ENCODE measurements around the gene SMAD2.

The SMAD2 gene

GRCh38 chr18:47881042-47881441, 49.4 kb downstream of the SMAD2 start:
- H4K20me1 ChIP-seq (ENCODE audit: insufficient read depth, low read length) = no peaks in the 10 kb centered on the region

GRCh38 chr18:47877892-47878291, 52.6 kb downstream of the SMAD2 start:
- no peak overlapping the region for H3K9ac ChIP-seq (ENCODE audit: low read length)
- no peaks in the 10 kb centered on the region for H3K4me1 ChIP-seq (ENCODE audit: insufficient read depth, low read length, severe bottlenecking)
- H3K79me2 ChIP-seq (ENCODE audit: insufficient read depth, low read length) = peaks cover 26% of the 10 kb centered on the region; the same call in 1 of the 2 replicates
- no peak overlapping the region for H2AFZ ChIP-seq (ENCODE audit: low read length)
- no peaks in the 10 kb centered on the region for H3F3A ChIP-seq (ENCODE audit: insufficient read depth, low read length)
- peaks cover 40% of the 10 kb centered on the region for H3K36me3 ChIP-seq (ENCODE audit: insufficient read depth, low read length)
- TF ChIP-seq EZH2 (IDR thresholded peaks at IDR 0.05; ENCODE audit: borderline replicate concordance, low read length) = no peak
- TF ChIP-seq CTCF (IDR thresholded peaks at IDR 0.05; ENCODE audit: low read length) = no peak
- H3K27ac ChIP-seq (ENCODE audit: low read depth, low read length, poor library complexity, severe bottlenecking) = no peak overlapping the region
- H4K20me1 ChIP-seq (ENCODE audit: insufficient read depth, low read length) = no peaks in the 10 kb centered on the region
- H3K27me3 ChIP-seq (ENCODE audit: insufficient read depth, low read length) = no peaks in the 10 kb centered on the region
- H3K4me3 ChIP-seq (ENCODE audit: low read depth, low read length, poor library complexity, severe bottlenecking) = no peak overlapping the region
- H3K4me2 ChIP-seq (ENCODE audit: low read length) = no peak overlapping the region
- no peaks in the 10 kb centered on the region for H3K9me2 ChIP-seq (ENCODE audit: low read depth, low read length)
- H3K9me3 ChIP-seq (ENCODE audit: low read length) = no peaks in the 10 kb centered on the region

More at GRCh38 chr18:47881042-47881441, 49.4 kb downstream of the SMAD2 start:
- TF ChIP-seq CTCF (IDR thresholded peaks at IDR 0.05; ENCODE audit: low read length) = no peak
- no peak for TF ChIP-seq EZH2 (IDR thresholded peaks at IDR 0.05; ENCODE audit: borderline replicate concordance, low read length)
- Histone ChIP-seq H3K36me3 (ENCODE audit: insufficient read depth, low read length) (peaks cover 49% of the 10 kb centered on the region), H3K9me3 (ENCODE audit: low read length) (no peaks in the 10 kb centered on the region), H3K4me1 (ENCODE audit: insufficient read depth, low read length, severe bottlenecking) (peaks cover 4% of the 10 kb centered on the region), H3K79me2 (ENCODE audit: insufficient read depth, low read length) (peaks cover 10% of the 10 kb centered on the region; the same call in 1 of the 2 replicates), H3F3A (ENCODE audit: insufficient read depth, low read length) (no peaks in the 10 kb centered on the region), H3K9ac (ENCODE audit: low read length) (no peak overlapping the region), H3K9me2 (ENCODE audit: low read depth, low read length) (no peaks in the 10 kb centered on the region), H3K4me2 (ENCODE audit: low read length) (no peak overlapping the region), H3K4me3 (ENCODE audit: low read depth, low read length, poor library complexity, severe bottlenecking) (no peak overlapping the region), H2AFZ (ENCODE audit: low read length) (no peak overlapping the region), H3K27ac (ENCODE audit: low read depth, low read length, poor library complexity, severe bottlenecking) (no peak overlapping the region), H3K27me3 (ENCODE audit: insufficient read depth, low read length) (no peaks in the 10 kb centered on the region)

- no peaks in the 10 kb centered on the region for H3F3A ChIP-seq (ENCODE audit: insufficient read depth, low read length)
- no peak overlapping the region for H3K9ac ChIP-seq (ENCODE audit: low read length)
- H4K20me1 ChIP-seq (ENCODE audit: insufficient read depth, low read length) = no peaks in the 10 kb centered on the region
- peaks cover 26% of the 10 kb centered on the region for H3K79me2 ChIP-seq (ENCODE audit: insufficient read depth, low read length)
- no peak overlapping the region for H3K4me3 ChIP-seq (ENCODE audit: low read depth, low read length, poor library complexity, severe bottlenecking)
- H3K9me2 ChIP-seq (ENCODE audit: low read depth, low read length) = no peaks in the 10 kb centered on the region
- H3K27ac ChIP-seq (ENCODE audit: low read depth, low read length, poor library complexity, severe bottlenecking) = no peak overlapping the region
- no peak for TF ChIP-seq EZH2 (IDR thresholded peaks at IDR 0.05; ENCODE audit: borderline replicate concordance, low read length)
- no peak for TF ChIP-seq CTCF (IDR thresholded peaks at IDR 0.05; ENCODE audit: low read length)
- H3K27me3 ChIP-seq (ENCODE audit: insufficient read depth, low read length) = no peaks in the 10 kb centered on the region
- no peak overlapping the region for H3K4me2 ChIP-seq (ENCODE audit: low read length)
- no peak overlapping the region for H2AFZ ChIP-seq (ENCODE audit: low read length)
- H3K4me1 ChIP-seq (ENCODE audit: insufficient read depth, low read length, severe bottlenecking) = no peaks in the 10 kb centered on the region
- H3K9me3 ChIP-seq (ENCODE audit: low read length) = no peaks in the 10 kb centered on the region
- H3K36me3 ChIP-seq (ENCODE audit: insufficient read depth, low read length) = peaks cover 35% of the 10 kb centered on the region; the same call in 1 of the 2 replicates
Observed at GRCh38 chr18:47876813-47877212, 53.6 kb downstream of the SMAD2 start.
